Right lung (tissue), 5 donors: ENCODE measurements around the gene TET3. TPM values are rescaled to one million over a fixed set of nuclear protein-coding genes. Genes with fewer than 3 reads are reported as not detected.

ENCODE experiments used
- DNase-seq, 2 donors: peaks; one replicate each; pipeline ENCODE4 v3.0.0-alpha.2; 2013
- polyA plus RNA-seq, 5 donors: library from polyadenylated mRNA; unstranded; fragments of 120-200 nt; gene quantifications; one replicate each; pipeline versions ENCODE4 v1.2.1 to v1.2.3, GENCODE V29; 2013; ENCODE audit warnings: inconsistent platforms in 1 of 5, low replicate concordance in 1 of 5; ENCODE audit not compliant: insufficient read length in 5 of 5, insufficient read depth in 1 of 5

Gene TET3
- polyA plus RNA-seq, 5 donors: 15.9 to 22.9 (median 17.5) TPM

- DNase-seq: no peak
Observed at GRCh38 chr2:73963385-73964120, 21.2 kb upstream of the TET3 start.

- DNase-seq: no peak
Observed at GRCh38 chr2:73964223-73964622, 20.5 kb upstream of the TET3 start.

- DNase-seq: no peak
Observed at GRCh38 chr2:73965053-73965452, 19.7 kb upstream of the TET3 start.

- no peak for DNase-seq
Observed at GRCh38 chr2:73968357-73968937, 16.3 kb upstream of the TET3 start.

GRCh38 chr2:73969356-73969755, 15.4 kb upstream of the TET3 start:
- DNase-seq: no peak

- DNase-seq: no peak
Observed at GRCh38 chr2:73970141-73970803, 14.4 kb upstream of the TET3 start.

GRCh38 chr2:73970850-73971471, 13.7 kb upstream of the TET3 start:
- DNase-seq: peak; percentile 55 to 58

- no peak for DNase-seq
Observed at GRCh38 chr2:73971722-73972121, 13.0 kb upstream of the TET3 start.

- no peak for DNase-seq
Observed at GRCh38 chr2:73972846-73973245, 11.9 kb upstream of the TET3 start.

GRCh38 chr2:73975731-73976130, 9.0 kb upstream of the TET3 start:
- no peak for DNase-seq

- no peak for DNase-seq
Observed at GRCh38 chr2:73976803-73977202, 7.9 kb upstream of the TET3 start.

GRCh38 chr2:73977466-73977865, 7.2 kb upstream of the TET3 start:
- no peak for DNase-seq

GRCh38 chr2:73979021-73979420, 5.7 kb upstream of the TET3 start:
- no peak for DNase-seq

GRCh38 chr2:73979686-73980085, 5.0 kb upstream of the TET3 start:
- no peak for DNase-seq

- no peak for DNase-seq
Observed at GRCh38 chr2:73980566-73980965, 4.1 kb upstream of the TET3 start.

- no peak for DNase-seq
Observed at GRCh38 chr2:73981081-73982001, 3.4 kb upstream of the TET3 start.

- DNase-seq: no peak
Observed at GRCh38 chr2:73982140-73982617, 2.5 kb upstream of the TET3 start.

- DNase-seq: peak; percentile 82
Observed at GRCh38 chr2:73983322-73984202, 1.1 kb upstream of the TET3 start.

GRCh38 chr2:73984922-73985307, 205 bp downstream of the TET3 start:
- DNase-seq: no peak

- DNase-seq: no peak
Observed at GRCh38 chr2:73985308-73986084, 786 bp downstream of the TET3 start.
